ENCODE measurements around the gene GNG11.

- TF ChIP-seq ZNF274 (IDR thresholded peaks at IDR 0.05; ENCODE audit: low read depth, low read length), result no peak
- TF ChIP-seq YY1 (IDR thresholded peaks at IDR 0.05; ENCODE audit: insufficient read depth, insufficient read length), result no peak
- no peak for TF ChIP-seq SUZ12 (IDR thresholded peaks at IDR 0.05; ENCODE audit: extremely low read depth, insufficient read depth, insufficient read length)
Observed at GRCh38 chr7:93923296-93923695, 1.8 kb downstream of the GNG11 start.
